ENCODE measurements around the gene SPTLC3.

SPTLC3 gene

GRCh38 chr20:13120471-13120870 is 111.7 kb downstream of the SPTLC3 start:
- TF ChIP-seq POLR2AphosphoS5 (IDR thresholded peaks at IDR 0.05; ENCODE audit: low read depth, low read length): no peak
- no peak for TF ChIP-seq REST (IDR thresholded peaks at IDR 0.05; ENCODE audit: insufficient read depth in 1 of 2, low read depth in 2 of 2, low read length in 2 of 2)

GRCh38 chr20:13121840-13122515 is 113.2 kb downstream of the SPTLC3 start:
- TF ChIP-seq TAF1 (IDR thresholded peaks at IDR 0.05; ENCODE audit: borderline replicate concordance, insufficient read depth, low read length) (no peak), SIN3A (IDR thresholded peaks at IDR 0.05; ENCODE audit: borderline replicate concordance, insufficient read depth, low read length) (no peak), FOXP2 (optimal IDR thresholded peaks at IDR 0.05; ENCODE audit: borderline replicate concordance, extremely low read depth, extremely low read length, insufficient read depth) (no peak), REST (IDR thresholded peaks at IDR 0.05; ENCODE audit: insufficient read depth in 1 of 2, low read depth in 2 of 2, low read length in 2 of 2) (no peak), POLR2AphosphoS5 (IDR thresholded peaks at IDR 0.05; ENCODE audit: low read depth, low read length) (no peak)

GRCh38 chr20:13125486-13125885 is 116.7 kb downstream of the SPTLC3 start:
- TF ChIP-seq SIN3A (IDR thresholded peaks at IDR 0.05; ENCODE audit: borderline replicate concordance, insufficient read depth, low read length): no peak

DNA sequence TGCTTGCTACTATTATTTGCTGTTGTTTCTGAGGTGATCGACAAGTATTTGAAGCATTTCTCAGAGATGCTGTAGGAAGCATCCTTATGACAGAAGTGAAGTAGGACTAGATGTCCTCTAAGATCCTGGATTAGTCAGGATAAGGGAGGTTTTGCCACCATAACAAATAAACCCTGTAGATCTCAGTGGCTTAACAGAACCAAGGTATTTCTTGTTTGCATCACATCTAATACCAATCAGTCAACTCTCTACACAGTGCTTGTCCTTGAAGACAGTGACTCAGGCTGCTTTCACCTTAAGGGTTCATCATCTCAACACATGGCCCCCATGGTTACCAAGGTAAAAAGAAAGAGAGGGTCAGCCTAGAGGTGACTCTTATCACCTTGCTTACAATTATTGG is 119.4 kb downstream of the SPTLC3 start:
- TF ChIP-seq TAF1 (IDR thresholded peaks at IDR 0.05; ENCODE audit: borderline replicate concordance, insufficient read depth, low read length): no peak
- TF ChIP-seq REST (IDR thresholded peaks at IDR 0.05; ENCODE audit: insufficient read depth in 1 of 2, low read depth in 2 of 2, low read length in 2 of 2): no peak

DNA sequence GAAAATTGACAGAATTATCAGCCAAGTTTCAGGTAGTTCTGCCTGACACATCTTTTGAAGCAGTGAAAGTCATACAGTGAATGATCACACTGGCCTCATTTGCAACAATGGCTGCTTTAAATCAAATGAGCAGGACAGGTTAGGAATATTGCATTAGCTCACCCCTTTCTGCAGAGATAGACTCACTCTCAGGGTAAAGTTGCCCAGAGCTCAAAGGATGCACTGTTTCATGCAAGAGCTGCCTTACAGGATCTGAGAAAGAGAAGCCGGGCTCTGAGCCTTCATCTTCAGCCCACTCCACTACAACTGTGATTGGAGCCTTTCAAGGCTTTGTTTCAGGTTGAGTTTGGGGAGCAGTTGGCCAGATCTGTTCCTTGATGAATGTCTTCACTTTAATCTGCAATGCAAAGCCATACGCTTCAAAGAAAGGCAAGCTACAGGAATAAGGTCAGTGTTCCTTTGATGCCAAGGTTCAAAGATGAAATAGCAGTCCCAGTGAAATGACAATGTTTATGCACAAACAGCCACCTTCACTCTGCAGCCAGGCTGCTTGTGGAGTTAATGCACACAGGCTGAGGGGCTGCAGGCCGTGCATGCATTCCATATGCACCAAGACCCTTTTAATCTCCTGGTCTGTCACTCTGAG is 121.4 kb downstream of the SPTLC3 start:
- TF ChIP-seq FOXP2 (optimal IDR thresholded peaks at IDR 0.05; ENCODE audit: borderline replicate concordance, extremely low read depth, extremely low read length, insufficient read depth) (no peak), POLR2AphosphoS5 (IDR thresholded peaks at IDR 0.05; ENCODE audit: low read depth, low read length) (no peak), REST (IDR thresholded peaks at IDR 0.05; ENCODE audit: insufficient read depth in 1 of 2, low read depth in 2 of 2, low read length in 2 of 2) (no peak), TAF1 (IDR thresholded peaks at IDR 0.05; ENCODE audit: borderline replicate concordance, insufficient read depth, low read length) (no peak), SIN3A (IDR thresholded peaks at IDR 0.05; ENCODE audit: borderline replicate concordance, insufficient read depth, low read length) (no peak)

Data from PFSK-1 (cell line).